ENCODE results near the gene RASD1. TPM values are rescaled to one million over a fixed set of nuclear protein-coding genes. Genes with fewer than 3 reads are reported as not detected.

The RASD1 gene
- total and polyA plus RNA-seq, 2 experiments from 2014 or later = 3.6 to 3.7 TPM

DNA sequence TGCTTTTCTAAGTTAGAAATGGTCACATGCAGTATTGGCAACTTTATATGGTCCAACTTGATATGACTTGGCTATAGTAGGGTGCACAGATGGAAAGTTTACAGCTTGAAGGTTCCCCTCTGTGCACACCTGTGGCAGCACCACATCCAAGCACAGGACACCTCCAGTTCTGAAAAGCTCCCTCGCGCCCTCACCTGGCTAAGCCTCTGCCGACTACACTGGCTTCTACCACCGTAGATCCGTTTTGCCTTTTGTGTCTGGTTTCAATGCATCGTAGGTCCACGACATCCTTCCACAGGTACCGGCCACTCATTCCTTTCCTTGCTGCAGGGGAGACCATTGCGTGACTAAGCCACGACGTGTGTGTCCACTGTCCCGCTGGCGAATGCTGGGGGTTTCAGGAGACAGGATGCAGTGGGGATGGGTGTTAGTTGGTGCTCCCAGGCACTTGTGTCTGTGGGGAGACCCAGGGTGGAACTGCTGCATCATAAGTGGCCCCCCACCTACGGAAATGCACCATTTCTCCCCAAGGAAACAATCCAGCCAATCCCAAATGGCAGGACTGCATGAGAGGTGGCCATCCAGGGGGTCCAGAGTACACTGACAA is 4.9 kb upstream of the RASD1 start:
- TF ChIP-seq, protein P1, sequence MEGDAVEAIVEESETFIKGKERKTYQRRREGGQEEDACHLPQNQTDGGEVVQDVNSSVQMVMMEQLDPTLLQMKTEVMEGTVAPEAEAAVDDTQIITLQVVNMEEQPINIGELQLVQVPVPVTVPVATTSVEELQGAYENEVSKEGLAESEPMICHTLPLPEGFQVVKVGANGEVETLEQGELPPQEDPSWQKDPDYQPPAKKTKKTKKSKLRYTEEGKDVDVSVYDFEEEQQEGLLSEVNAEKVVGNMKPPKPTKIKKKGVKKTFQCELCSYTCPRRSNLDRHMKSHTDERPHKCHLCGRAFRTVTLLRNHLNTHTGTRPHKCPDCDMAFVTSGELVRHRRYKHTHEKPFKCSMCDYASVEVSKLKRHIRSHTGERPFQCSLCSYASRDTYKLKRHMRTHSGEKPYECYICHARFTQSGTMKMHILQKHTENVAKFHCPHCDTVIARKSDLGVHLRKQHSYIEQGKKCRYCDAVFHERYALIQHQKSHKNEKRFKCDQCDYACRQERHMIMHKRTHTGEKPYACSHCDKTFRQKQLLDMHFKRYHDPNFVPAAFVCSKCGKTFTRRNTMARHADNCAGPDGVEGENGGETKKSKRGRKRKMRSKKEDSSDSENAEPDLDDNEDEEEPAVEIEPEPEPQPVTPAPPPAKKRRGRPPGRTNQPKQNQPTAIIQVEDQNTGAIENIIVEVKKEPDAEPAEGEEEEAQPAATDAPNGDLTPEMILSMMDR (conservative IDR thresholded peaks at IDR 0.05; ENCODE audit: low read depth in 2 of 2) = peak; percentile 17 to 56; a peak in 2 of 4 replicates
- TF ChIP-seq JUNB (IDR thresholded peaks at IDR 0.05; ENCODE audit: unreplicated experiment) = no peak
- H3K4me3 Mint-ChIP-seq = no peak overlapping the region
- no peaks in the 10 kb centered on the region; the same call in 2 of the 3 replicates for H3K36me3 Mint-ChIP-seq (ENCODE audit: low read depth)
- Histone ChIP-seq H3K4me2 (no peak overlapping the region), H2AFZ (no peak overlapping the region), H3K9me2 (ENCODE audit: insufficient read depth) (no peaks in the 10 kb centered on the region), H3K4me3 (no peak overlapping the region), H3K27ac (ENCODE audit: low read depth) (no peak overlapping the region), H3K36me3 (ENCODE audit: insufficient read depth) (no peaks in the 10 kb centered on the region), H4K20me1 (replicated peaks; ENCODE audit: insufficient read depth) (no peaks in the 10 kb centered on the region; the same call in 1 of the 2 replicates), H3K4me1 (ENCODE audit: insufficient read depth) (peaks cover 5% of the 10 kb centered on the region; the same call in 1 of the 2 replicates), H3K27me3 (ENCODE audit: insufficient read depth) (peaks cover under 1% of the 10 kb centered on the region), H3K79me2 (replicated peaks; ENCODE audit: insufficient read depth) (no peaks in the 10 kb centered on the region), H3F3A (replicated peaks; ENCODE audit: low read depth) (no peaks in the 10 kb centered on the region)
- no peak for DNase-seq (ENCODE audit: low spot score)
- H3K9me3 Mint-ChIP-seq = no peaks in the 10 kb centered on the region
- peaks cover 15% of the 10 kb centered on the region for H3K27me3 Mint-ChIP-seq (ENCODE audit: insufficient read depth, low read depth, poor library complexity)
- ATAC-seq = no peak
- H3K27ac Mint-ChIP-seq = no peak overlapping the region
- H3K4me1 Mint-ChIP-seq = peaks cover 10% of the 10 kb centered on the region

DNA sequence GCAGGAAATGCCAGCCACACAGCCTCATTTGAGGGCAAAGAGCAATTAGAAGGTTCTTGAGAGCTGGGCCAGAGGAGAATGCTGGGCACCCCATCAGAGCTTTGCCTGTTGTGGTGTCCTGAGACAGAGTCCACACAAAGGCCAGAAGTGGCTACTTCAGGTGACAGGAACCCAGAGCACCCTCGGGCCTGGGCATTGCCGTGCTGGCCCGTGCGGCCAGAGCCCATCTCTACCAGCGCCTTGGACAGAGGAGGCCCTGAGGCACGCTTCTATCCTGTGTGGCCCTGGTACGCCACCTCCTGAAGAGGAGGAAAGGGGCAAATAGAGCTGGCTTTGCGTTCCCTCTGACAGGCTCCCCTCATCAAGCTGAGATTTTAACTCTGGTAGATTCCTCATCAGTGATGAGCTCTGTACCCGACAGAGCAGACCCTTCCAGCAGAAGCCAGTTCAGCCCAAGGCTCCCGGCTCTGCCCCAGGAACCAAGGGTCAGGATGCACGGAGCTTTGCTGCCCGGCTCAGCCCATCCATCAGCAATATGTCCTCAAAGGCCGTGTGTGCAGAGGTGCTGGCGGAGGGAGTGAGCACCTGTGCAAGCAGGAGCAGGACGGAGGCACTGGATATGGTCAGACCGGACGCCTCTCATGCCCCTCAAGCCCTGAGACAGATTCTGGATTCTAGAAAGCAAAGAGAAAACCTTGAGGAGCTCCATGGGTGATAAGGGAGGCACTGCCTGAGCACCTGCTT is 3.4 kb upstream of the RASD1 start:
- DNase-seq (ENCODE audit: low spot score) = no peak
- no peak for TF ChIP-seq NANOG (IDR thresholded peaks at IDR 0.05; ENCODE audit: borderline replicate concordance)
- no peak for TF ChIP-seq CREB1 (CRISPR knock-in tag; IDR thresholded peaks at IDR 0.05; ENCODE audit: low read depth)
- TF ChIP-seq STAT1 (IDR thresholded peaks at IDR 0.05; ENCODE audit: unreplicated experiment) = no peak
- no peak for TF ChIP-seq ZNF114 (CRISPR knock-in tag; IDR thresholded peaks at IDR 0.05)
- TF ChIP-seq, protein P2, sequence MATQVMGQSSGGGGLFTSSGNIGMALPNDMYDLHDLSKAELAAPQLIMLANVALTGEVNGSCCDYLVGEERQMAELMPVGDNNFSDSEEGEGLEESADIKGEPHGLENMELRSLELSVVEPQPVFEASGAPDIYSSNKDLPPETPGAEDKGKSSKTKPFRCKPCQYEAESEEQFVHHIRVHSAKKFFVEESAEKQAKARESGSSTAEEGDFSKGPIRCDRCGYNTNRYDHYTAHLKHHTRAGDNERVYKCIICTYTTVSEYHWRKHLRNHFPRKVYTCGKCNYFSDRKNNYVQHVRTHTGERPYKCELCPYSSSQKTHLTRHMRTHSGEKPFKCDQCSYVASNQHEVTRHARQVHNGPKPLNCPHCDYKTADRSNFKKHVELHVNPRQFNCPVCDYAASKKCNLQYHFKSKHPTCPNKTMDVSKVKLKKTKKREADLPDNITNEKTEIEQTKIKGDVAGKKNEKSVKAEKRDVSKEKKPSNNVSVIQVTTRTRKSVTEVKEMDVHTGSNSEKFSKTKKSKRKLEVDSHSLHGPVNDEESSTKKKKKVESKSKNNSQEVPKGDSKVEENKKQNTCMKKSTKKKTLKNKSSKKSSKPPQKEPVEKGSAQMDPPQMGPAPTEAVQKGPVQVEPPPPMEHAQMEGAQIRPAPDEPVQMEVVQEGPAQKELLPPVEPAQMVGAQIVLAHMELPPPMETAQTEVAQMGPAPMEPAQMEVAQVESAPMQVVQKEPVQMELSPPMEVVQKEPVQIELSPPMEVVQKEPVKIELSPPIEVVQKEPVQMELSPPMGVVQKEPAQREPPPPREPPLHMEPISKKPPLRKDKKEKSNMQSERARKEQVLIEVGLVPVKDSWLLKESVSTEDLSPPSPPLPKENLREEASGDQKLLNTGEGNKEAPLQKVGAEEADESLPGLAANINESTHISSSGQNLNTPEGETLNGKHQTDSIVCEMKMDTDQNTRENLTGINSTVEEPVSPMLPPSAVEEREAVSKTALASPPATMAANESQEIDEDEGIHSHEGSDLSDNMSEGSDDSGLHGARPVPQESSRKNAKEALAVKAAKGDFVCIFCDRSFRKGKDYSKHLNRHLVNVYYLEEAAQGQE (IDR thresholded peaks at IDR 0.05; ENCODE audit: unreplicated experiment) = no peak
- no peak for TF ChIP-seq JUNB (IDR thresholded peaks at IDR 0.05; ENCODE audit: unreplicated experiment)
- TF ChIP-seq, protein P3, sequence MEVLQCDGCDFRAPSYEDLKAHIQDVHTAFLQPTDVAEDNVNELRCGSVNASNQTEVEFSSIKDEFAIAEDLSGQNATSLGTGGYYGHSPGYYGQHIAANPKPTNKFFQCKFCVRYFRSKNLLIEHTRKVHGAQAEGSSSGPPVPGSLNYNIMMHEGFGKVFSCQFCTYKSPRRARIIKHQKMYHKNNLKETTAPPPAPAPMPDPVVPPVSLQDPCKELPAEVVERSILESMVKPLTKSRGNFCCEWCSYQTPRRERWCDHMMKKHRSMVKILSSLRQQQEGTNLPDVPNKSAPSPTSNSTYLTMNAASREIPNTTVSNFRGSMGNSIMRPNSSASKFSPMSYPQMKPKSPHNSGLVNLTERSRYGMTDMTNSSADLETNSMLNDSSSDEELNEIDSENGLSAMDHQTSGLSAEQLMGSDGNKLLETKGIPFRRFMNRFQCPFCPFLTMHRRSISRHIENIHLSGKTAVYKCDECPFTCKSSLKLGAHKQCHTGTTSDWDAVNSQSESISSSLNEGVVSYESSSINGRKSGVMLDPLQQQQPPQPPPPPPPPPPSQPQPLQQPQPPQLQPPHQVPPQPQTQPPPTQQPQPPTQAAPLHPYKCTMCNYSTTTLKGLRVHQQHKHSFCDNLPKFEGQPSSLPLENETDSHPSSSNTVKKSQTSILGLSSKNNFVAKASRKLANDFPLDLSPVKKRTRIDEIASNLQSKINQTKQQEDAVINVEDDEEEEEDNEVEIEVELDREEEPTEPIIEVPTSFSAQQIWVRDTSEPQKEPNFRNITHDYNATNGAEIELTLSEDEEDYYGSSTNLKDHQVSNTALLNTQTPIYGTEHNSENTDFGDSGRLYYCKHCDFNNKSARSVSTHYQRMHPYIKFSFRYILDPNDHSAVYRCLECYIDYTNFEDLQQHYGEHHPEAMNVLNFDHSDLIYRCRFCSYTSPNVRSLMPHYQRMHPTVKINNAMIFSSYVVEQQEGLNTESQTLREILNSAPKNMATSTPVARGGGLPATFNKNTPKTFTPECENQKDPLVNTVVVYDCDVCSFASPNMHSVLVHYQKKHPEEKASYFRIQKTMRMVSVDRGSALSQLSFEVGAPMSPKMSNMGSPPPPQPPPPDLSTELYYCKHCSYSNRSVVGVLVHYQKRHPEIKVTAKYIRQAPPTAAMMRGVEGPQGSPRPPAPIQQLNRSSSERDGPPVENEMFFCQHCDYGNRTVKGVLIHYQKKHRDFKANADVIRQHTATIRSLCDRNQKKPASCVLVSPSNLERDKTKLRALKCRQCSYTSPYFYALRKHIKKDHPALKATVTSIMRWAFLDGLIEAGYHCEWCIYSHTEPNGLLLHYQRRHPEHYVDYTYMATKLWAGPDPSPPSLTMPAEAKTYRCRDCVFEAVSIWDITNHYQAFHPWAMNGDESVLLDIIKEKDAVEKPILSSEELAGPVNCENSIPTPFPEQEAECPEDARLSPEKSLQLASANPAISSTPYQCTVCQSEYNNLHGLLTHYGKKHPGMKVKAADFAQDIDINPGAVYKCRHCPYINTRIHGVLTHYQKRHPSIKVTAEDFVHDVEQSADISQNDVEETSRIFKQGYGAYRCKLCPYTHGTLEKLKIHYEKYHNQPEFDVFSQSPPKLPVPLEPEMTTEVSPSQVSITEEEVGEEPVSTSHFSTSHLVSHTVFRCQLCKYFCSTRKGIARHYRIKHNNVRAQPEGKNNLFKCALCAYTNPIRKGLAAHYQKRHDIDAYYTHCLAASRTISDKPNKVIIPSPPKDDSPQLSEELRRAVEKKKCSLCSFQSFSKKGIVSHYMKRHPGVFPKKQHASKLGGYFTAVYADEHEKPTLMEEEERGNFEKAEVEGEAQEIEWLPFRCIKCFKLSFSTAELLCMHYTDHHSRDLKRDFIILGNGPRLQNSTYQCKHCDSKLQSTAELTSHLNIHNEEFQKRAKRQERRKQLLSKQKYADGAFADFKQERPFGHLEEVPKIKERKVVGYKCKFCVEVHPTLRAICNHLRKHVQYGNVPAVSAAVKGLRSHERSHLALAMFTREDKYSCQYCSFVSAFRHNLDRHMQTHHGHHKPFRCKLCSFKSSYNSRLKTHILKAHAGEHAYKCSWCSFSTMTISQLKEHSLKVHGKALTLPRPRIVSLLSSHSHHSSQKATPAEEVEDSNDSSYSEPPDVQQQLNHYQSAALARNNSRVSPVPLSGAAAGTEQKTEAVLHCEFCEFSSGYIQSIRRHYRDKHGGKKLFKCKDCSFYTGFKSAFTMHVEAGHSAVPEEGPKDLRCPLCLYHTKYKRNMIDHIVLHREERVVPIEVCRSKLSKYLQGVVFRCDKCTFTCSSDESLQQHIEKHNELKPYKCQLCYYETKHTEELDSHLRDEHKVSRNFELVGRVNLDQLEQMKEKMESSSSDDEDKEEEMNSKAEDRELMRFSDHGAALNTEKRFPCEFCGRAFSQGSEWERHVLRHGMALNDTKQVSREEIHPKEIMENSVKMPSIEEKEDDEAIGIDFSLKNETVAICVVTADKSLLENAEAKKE (CRISPR knock-in tag; IDR thresholded peaks at IDR 0.05) = no peak

More for the DNA sequence above, 3.4 kb upstream of the RASD1 start:
- no peak for ATAC-seq
- Histone ChIP-seq H3K36me3 (ENCODE audit: insufficient read depth) (no peaks in the 10 kb centered on the region), H3F3A (replicated peaks; ENCODE audit: low read depth) (no peaks in the 10 kb centered on the region), H3K4me3 (no peak overlapping the region), H3K9me2 (ENCODE audit: insufficient read depth) (no peaks in the 10 kb centered on the region), H2AFZ (no peak overlapping the region), H4K20me1 (replicated peaks; ENCODE audit: insufficient read depth) (peaks cover under 1% of the 10 kb centered on the region; the same call in 1 of the 2 replicates), H3K27ac (ENCODE audit: low read depth) (no peak overlapping the region), H3K27me3 (ENCODE audit: insufficient read depth) (peaks cover 16% of the 10 kb centered on the region), H3K79me2 (replicated peaks; ENCODE audit: insufficient read depth) (no peaks in the 10 kb centered on the region), H3K4me2 (no peak overlapping the region), H3K4me1 (ENCODE audit: insufficient read depth) (peaks cover 6% of the 10 kb centered on the region)
- H3K4me1 Mint-ChIP-seq = peaks cover 17% of the 10 kb centered on the region
- H3K9me3 Mint-ChIP-seq = no peaks in the 10 kb centered on the region
- H3K4me3 Mint-ChIP-seq = no peak overlapping the region
- H3K36me3 Mint-ChIP-seq (ENCODE audit: low read depth) = no peaks in the 10 kb centered on the region; the same call in 2 of the 3 replicates
- H3K27ac Mint-ChIP-seq = no peak overlapping the region
- peaks cover 29% of the 10 kb centered on the region for H3K27me3 Mint-ChIP-seq (ENCODE audit: insufficient read depth, low read depth, poor library complexity)
